HG03378 (cell line): ENCODE data around the gene ARFGAP2.

Experiments used
- ATAC-seq: cut with Tn5 transposase; IDR thresholded peaks from one replicate; pipeline ENCODE4 v1.9.1; 2021; ENCODE audit warnings: mild to moderate bottlenecking, moderate library complexity; ENCODE audit not compliant: unreplicated experiment

The ARFGAP2 gene

DNA sequence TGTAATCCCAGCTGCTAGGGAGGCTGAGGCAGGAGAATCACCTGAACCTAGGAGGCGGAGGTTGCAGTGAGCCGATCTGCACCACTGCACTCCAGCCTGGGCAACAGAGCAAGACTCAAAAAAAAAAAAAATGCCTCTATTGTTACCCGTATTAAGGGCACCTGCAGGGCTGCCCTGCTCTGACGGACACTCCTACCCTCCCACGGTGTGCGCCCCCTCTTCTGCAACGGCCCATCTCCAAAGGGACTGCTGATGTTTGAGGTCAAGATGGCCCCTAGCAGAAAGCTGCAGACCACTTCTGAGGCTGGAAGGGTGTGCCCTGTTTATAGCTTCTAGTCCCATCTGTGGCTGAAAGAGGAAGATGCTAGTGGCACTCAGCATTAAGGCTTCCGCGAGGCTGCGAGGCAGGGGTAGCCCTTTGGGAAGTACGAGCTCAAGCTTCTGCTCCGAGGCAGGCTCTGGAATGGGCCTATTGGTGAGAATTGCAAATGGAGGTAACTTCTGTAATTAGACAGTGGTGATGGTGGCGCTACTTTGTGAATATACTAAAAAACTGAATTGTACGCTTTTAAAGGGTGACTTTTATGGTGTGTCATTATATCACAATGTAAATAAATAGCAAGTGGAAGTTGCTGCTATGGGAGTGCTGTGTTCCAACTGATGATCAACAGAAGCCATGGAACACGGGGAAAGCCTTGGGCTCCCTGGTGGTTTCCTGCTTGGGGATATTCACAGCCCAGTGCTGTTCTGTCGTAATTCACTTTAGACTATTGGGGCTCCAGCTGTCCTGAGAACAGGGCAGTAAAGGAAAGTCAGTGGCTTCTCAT is 24.3 kb downstream of the ARFGAP2 start:
- no peak for ATAC-seq

DNA sequence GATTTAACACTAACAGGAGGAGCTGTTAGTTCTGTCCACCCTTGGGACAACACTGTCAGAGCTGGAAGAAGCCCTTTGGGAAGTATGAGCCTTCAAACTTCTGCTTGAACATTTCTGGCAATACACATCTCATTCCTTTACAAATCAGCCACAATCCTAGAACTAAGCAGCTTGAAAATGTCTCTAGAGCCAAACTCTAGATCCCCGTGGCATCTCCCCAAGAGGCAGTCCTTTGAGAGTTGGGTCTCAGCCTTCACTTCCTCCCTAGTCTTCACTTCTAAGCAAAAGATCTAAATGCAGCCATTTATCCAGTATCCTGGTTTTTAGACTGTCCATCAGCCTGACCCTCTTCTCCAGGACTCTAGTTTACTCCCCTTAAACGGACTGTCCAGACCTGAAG is 26.9 kb downstream of the ARFGAP2 start:
- no peak for ATAC-seq

DNA sequence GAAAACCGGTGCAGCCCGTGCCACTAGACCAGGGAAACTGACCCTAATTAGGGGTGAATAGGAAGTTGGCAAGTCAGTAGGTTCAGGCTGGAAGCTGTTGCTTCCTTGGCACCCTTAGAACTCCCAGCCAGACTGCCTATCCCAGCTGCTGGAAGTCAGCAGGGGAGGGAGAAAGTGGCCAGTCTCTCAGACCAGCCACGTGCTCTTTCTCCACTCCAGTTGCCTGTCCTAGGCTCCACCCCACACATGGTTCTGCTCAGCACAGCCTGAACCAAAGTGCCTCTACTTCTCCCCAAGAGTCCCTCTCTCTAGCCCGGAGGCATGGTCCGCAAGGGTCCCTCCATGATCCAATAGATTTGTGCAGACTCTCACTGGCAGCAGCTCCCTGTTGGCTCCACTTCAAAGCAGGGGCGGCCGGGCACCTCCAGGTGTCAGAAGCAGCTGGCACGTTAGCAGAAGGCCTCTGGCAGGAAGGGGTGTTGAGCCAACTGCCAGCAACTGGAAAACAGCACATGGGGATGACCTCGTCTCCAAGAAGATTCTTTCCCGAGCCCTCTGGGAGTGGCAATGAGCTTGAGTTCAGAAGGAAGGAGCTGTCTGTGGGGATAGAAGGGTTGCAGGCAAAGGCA is 27.7 kb downstream of the ARFGAP2 start:
- ATAC-seq: no peak

DNA sequence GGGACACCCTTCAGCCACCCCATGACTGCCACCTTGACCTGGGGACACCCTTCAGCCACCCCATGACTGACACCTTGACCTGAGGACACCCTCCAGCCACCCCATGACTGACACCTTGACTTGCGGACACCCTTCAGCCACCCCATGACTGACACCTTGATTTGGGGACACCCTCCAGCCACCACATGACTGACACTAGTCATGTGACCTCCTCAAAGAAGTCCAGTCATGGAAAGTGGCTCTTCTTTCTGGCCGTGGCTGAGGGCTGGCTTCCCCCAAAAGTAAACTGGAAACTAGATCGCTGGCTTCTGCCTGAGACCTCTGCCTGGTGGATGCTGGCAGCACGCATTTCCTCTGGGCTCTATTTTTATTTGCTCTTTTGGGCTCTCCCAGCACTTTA is 28.4 kb downstream of the ARFGAP2 start:
- no peak for ATAC-seq

DNA sequence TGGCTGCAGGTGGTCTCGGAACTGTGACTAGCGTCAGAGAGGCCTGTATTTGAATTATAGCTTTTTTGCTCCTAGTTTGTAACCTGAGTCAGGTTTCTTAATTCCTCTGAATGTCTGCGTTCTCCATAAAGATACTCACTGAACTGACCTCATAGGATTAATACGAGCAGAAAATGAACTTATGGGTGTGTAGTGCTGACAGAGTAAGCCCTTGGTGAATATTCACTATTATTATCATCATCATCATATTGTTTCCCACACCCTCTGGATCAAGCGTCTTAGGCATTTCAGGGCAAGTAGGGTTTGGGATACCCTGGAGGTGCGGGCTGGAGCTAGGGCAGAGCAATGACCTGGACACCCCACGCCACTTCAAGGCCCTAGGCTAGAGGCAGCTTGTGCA is 29.0 kb downstream of the ARFGAP2 start:
- no peak for ATAC-seq

DNA sequence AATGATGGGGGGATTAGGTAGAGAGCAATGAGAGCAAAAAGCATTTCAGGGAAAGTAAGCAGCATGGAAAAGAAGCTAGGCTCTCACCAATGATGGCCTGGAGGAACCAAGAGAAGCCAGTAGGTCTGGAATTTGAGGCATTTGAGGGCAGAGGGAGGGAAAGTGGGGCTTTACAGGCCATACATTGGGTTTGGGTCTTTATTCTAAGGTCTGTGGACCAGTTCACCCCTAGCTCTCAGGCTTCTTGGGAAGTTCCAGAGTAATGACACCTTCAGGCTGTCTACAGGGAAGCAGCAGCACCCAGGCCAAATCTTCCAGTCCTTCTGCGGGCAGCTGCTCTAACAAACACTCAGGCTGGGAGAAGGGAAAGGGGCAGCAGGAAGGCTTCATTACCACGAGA is 29.4 kb downstream of the ARFGAP2 start:
- no peak for ATAC-seq

DNA sequence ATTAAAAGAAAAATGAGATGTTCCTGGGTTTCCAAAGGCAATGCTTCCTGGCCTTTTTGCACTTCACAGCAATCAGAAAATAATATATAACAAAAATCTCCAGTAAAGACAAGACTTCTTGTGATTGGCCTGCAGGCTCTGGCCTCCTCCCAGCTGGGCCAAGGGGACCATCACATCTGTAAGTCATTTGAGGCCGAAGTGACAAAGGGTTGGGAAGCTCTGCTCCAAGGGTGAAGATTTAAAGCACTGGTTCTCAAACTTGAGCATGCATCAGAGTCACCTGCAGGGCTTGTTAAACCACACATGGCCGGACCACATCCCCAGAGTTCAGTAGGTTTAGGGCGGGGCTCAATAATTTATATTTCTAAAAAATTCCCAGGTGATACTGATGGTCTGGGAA is 32.1 kb downstream of the ARFGAP2 start:
- no peak for ATAC-seq

DNA sequence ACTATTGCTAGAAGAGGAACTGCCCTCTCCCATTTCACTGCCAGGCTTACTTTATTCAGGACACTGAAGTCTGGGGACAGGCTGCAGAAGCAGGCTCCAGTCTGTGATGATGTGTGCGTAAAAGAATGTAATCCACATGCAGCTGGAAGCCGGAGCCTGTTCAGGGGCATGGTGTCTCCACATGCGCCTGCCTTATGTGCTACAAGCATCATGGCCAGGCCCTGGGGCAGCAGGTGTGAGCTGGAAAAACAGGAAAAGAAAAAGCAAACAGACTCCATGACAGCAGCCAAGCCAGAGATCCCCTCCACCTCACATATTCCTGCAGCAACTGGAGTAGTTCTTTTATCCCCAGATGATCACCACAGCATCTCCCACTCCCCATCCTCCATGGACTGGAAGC is 33.4 kb downstream of the ARFGAP2 start:
- no peak for ATAC-seq

DNA sequence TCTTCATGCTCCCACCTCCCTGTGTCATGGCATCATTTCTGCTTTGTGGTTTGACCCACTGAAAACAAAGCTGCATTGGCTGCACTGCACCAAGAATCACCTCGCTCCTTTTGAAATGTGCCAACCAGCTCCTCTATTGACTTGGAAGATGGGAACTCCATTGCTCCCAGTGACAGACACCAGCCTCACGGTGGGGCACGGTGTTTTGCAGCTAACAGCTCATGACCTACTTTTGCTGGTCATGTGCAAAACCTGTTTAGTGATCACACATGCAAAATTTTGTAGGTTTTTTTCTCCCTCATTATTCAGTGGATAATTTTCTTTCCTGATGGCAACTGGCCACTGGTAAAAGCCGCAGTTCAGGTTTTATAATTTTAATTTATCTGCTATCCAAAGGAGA is 36.8 kb downstream of the ARFGAP2 start:
- ATAC-seq: no peak

DNA sequence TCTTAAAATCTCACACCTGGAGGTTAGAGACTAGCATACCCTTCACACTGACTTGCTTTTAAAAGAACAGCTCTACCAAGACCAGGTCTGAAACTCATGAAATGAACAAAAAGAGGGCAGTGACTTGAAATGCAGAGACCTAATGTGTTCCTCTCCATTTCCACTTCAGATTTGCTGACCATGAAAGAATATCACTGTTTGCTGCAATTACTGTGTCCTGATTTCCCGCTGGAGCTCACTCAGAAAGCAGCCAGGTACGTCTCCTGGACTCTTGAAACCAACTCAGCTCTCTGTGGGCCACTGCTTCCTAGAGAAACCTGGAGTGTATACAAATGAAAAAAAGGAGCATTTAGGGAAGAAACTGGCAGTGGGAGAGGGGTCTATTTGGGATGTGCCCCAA is 39.2 kb downstream of the ARFGAP2 start:
- ATAC-seq: no peak

DNA sequence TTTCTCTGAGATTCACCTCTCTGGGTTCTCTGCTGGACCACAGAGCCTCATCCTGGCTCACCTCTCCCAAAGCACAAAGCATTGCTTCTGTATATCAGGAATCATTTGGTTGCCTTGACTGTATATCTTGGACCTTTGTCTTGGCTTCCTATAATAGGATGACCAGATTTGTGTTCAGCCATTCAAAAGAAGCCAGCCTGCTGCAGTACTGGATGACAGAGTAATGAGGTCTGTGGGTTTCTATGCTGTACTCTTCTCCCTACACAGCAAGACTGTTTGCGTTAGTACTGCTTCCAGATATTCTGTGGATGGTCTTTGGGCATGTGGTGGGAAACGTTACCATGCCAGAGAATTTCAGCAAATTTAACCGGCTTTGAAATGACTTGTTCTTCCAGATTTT is 39.8 kb downstream of the ARFGAP2 start:
- no peak for ATAC-seq

DNA sequence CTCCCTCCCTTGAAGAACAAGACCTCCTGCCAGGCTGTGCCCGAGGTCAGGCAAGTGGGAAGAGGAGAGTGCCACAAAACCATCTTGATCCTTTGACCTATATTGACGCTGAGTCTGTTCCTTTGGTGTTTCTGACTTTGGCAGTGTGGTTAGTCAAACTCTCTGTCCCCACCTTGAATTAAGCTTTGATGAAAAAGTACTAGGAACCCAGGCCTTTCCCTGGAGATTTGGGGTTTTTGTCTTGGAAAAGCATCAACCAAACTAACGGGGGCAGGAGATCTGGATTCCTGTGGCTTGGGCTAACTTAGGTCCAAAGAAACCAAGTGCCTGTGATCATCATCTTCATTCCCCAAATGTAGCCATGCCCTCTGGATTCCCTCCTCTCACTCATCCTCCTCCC is 40.4 kb downstream of the ARFGAP2 start:
- no peak for ATAC-seq

DNA sequence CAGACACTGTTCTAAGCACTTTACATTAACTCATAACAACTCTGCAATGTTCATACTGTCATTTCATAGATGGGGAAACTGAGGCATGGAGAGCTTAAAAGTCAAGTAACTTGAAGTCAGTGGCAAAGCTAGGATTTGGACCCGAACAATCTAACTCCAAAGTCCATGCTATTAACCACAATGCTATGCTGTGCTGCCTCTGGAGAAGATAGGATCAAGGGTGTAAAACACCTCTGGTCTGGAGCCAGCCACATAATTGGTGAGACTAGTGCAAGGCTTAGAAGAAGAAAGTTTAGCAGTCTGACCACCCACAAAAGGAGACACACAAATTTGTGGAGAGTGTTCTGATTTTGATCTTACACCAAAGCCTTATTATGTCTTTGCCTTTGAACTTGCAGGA is 43.7 kb downstream of the ARFGAP2 start:
- no peak for ATAC-seq

DNA sequence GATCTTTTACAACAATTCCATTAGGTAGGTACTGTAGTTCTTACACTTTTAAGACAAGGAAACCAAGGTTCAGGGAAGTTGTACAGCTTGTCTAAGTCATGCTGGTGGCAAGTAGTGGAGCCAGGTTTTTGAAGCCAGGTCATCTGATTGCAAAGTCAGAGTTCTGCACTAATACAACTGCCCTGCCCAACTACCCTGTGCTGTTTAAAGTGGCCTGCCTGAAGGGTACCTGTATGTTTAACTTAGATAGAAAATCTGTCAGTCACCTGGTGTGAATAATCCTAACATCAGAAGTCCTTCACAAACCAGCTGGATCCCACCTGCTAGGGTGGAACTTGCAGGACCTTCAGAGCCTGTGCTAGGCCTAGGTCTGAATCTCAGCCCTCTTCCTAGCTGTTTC is 44.2 kb downstream of the ARFGAP2 start:
- no peak for ATAC-seq

DNA sequence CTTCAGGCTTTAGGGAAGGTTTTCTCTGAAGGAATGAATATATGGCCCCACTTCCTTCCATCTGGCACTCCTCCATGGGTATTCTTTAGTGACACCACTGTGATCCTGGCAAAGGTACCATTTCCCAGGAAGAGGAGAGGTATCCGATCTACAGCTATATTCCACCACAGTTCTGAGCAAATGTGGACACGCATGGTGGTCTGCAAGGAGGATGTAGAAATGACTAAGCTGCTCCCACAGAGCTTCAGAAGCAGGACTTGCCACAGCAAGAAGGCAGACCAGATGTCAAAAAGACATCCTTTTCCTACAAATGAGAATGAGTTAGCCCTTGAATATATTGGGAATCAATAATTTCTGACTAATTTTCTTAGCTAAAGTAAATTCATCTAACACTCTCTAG is 45.5 kb downstream of the ARFGAP2 start:
- no peak for ATAC-seq

DNA sequence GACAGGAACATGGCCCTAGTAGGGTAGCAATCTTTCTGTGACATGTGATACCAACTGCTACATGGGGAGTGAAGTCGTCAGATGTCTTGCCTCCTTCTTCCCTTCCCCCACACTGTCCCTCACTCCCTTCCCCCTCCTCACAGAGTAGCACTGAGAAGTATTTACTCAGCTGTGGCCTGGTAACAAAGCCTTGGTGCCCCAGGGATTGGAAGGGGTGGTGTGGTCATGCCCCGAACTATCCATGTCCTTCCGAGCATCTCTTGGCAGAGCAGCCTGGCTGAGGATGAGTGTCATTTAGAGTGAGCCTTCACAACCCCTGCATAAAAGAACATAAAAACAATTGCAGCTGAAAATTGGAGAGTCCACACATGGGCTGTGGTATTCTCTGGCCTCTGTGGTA is 46.1 kb downstream of the ARFGAP2 start:
- ATAC-seq: no peak

DNA sequence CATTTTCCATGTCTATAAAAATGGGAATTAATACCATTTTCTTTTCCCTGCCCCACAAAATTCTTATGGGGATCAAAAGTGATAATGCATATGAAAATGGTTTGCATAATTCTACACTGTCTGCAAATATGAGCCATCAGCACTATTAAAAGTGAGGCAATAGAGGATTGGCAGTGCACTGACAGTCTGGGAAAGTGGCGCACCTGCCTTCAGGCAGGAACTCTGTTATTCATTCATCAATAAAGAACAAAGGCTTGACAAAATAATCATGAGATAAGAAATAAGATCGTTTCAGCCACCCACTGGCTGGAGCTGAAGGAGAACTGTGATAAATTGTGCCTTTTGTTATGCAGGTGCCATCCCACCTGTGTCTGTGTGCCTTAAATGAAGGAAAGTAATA is 49.5 kb downstream of the ARFGAP2 start:
- ATAC-seq: no peak

DNA sequence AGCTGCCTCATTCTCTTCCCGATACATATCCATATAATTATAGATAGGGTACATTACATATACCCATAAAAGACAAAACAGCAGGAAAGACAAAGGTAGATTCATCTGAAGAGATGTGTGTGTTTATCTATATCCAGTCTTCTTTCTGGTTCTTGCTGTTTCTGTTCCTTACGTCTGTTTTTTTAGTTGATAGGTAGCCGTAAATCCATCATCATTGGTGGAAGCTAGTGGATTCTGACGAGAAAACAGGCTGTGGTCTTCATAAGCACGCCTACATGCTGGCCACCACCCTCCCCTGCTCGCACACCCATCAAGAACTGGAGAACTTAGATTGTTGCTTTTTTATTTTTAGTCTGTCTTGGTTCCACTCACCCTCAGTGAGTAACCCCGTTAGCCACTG is 51.6 kb downstream of the ARFGAP2 start:
- ATAC-seq: no peak

DNA sequence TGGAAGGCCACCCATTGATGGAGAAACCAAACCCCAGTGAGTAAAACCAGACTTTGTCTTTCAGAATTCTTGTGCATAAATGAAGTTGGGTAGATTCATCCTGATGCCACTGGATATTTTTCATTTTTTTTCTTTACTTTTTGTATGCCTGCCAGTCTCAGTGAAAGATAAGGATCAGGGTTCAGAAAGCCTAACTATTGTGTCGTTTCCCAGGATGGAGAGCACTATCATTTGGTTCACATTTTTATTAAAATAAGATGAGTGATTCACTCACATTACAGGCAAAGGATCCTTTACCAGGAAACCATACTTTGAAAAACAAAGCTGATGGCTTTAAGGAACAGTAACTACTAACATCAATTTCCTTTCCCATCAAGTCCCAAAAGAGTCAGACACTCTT is 52.0 kb downstream of the ARFGAP2 start:
- no peak for ATAC-seq

DNA sequence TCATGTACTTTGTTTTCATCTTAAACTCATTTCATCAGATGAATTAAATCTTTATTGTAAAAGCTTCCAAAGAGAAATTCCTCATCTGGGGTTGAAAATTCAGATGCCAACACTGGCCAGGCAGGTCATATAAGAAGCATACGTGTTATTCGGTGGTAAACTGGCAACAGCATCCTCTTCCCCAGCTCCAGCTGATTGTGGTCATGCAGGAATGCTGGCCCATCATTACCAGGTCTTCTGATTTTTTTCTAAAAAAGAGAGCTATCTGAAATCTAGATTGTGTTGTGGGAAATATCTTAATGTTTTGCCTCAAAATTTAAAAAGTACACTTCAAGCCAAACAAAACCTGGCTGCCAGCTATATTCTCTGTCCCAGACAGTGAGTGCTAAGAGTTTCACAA is 53.6 kb downstream of the ARFGAP2 start:
- ATAC-seq: no peak

DNA sequence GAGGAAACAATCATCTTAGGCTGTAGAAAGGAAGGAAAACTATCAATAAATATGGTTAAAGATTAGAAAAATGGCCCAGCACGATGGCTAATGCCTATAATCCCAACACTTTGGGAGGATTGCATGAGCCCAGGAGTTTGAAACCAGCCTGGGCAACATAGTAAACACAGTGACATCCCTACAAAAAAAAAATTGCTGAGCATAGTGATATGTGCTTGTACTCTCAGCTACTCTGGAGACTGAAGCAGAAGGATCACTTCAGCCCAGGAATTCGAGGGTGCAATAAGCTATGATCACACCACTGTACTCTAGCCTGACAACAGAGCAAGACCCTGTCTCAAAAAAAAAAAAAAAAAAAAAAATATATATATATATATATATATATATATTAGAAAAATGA is 54.9 kb downstream of the ARFGAP2 start:
- ATAC-seq: no peak

DNA sequence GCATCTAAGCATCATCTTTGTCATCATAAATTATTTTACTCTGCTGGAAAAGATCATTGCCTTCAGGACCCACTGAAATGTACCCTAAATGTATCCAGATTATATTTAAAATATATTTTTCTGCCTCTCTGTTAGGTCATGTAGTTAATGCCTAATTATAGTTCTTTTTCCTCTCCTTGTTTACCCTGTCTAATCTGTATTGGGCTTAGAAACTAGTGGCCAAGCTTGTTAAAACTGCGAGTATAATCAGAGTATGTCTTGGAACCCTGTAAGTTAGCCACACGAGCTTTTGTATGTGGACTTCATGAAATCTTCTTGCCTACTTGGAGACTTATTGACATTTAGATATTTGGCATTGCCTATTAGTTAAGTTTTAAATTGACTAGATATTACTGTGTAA is 55.6 kb downstream of the ARFGAP2 start:
- ATAC-seq: no peak
